GM21786 (cell line): ENCODE results near the gene CFAP58.
A peak's percentile ranks its signal among the peaks of the same experiment; 100 is the strongest.

Experiments
- ATAC-seq: cut with Tn5 transposase; IDR thresholded peaks from one replicate; pipeline ENCODE4 v1.9.1; 2021; ENCODE audit not compliant: unreplicated experiment

CFAP58 gene

GRCh38 chr10:104321725-104322415, 31.8 kb upstream of the CFAP58 start:
- no peak for ATAC-seq

DNA sequence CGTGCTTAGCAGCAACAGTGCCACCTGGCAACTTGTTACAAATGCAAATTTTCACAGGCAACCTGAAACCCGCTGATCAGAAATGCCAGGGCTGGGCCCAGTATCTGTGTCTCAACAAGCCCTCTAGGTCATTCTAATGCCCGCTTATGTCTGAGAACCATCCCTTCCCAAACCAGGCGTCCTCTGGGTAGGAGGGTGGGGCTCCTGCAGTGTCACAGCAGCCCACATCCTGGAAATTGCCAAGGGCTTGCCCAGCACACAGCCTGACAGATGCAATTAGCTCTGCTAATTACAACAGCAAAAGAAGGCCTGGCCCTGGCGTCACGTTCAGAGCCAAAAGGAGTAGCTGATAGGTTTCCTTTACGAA, 31.2 kb upstream of the CFAP58 start:
- ATAC-seq: peak; percentile 48

GRCh38 chr10:104323085-104323484, 30.5 kb upstream of the CFAP58 start:
- no peak for ATAC-seq

GRCh38 chr10:104323760-104324201, 29.9 kb upstream of the CFAP58 start:
- ATAC-seq: no peak

GRCh38 chr10:104324221-104324686, 29.4 kb upstream of the CFAP58 start:
- ATAC-seq: no peak

- no peak for ATAC-seq
These were observed 28.7 kb upstream of the CFAP58 start for GRCh38 chr10:104324931-104325330.

GRCh38 chr10:104325436-104326435, 27.9 kb upstream of the CFAP58 start:
- ATAC-seq: no peak

GRCh38 chr10:104326991-104327610, 26.5 kb upstream of the CFAP58 start:
- no peak for ATAC-seq

DNA sequence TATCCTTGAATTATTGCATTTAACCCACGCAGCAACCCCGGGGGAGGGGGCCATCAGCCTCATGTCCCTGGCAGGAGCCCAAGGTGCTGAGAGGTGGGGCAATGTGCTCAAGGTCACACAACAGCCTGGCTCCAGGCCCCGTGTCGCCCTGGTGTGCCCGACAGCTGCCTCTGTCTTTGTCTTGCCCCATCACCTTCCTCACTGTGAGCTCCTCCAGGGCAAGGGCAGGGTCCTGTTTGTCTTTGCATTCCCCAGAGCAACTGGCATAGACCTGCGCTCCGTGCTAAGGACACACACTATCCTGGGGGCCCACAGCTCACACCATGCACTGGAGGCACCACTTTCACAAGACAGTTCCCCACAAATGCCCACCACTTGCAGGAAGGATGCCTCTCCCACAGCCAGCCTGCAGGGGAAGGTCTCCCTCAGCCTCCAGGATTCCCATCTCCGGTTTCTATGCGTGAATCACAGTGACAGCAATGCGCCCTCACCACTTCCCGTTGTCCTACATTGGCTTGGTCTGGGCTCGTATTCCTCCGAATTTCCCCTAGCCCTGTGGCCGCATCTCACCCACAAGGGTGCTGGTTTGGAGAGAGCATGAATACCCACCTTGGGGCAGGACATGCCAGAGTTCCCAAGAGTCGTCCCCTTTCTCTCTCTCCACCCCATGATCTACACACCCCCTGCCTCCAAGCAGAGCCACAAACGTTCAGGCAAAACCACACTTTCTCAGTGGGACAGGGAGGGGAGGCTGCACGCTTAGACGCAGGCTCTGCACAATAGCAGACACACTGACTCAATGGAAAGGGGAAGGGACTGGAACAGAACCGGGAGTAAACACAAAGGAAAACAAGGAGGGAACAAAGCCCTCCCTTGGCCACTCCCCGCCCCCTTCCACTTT, 25.6 kb upstream of the CFAP58 start:
- ATAC-seq: no peak

- ATAC-seq: no peak
These were observed 25.1 kb upstream of the CFAP58 start for GRCh38 chr10:104328646-104328895.

DNA sequence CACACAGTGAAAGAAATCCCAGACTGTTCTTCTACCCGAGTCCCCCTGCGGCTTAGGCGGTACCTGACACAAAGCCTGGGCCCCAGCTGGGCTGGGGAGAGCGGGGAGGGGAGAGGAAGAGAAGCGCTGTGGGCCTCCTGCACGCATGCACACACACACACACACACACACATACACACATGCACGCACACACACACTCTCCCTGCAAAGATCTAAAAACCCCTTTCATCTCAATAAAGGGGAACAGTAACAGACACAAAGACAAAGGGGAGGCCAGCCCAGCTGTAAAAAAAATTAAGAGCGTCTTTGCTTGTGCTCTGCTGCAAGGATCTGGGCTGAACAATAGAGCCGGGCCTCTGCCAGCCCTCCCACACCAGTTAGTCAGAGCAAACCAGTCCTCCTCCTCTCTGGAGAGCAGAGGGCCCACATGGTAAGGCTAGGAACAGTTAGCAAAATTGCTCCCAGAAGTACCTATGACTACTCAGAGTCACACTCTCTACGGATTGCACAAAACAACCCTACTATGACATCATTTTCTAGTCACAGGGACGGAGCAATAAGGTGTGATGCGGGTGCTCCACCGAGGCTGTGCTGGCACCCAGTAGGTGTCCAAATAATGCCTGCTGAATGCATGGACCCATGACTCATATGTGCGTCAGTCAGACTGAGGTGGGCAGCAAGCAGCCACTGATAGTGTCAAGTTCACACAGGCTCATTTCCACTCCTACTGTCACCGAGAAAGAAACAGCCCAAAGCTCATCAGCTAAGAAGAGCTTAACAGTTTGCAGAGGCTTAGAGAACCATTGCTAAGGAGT, 24.5 kb upstream of the CFAP58 start:
- ATAC-seq: peak; percentile 48

- no peak for ATAC-seq
These were observed 23.9 kb upstream of the CFAP58 start for GRCh38 chr10:104329735-104330134.

DNA sequence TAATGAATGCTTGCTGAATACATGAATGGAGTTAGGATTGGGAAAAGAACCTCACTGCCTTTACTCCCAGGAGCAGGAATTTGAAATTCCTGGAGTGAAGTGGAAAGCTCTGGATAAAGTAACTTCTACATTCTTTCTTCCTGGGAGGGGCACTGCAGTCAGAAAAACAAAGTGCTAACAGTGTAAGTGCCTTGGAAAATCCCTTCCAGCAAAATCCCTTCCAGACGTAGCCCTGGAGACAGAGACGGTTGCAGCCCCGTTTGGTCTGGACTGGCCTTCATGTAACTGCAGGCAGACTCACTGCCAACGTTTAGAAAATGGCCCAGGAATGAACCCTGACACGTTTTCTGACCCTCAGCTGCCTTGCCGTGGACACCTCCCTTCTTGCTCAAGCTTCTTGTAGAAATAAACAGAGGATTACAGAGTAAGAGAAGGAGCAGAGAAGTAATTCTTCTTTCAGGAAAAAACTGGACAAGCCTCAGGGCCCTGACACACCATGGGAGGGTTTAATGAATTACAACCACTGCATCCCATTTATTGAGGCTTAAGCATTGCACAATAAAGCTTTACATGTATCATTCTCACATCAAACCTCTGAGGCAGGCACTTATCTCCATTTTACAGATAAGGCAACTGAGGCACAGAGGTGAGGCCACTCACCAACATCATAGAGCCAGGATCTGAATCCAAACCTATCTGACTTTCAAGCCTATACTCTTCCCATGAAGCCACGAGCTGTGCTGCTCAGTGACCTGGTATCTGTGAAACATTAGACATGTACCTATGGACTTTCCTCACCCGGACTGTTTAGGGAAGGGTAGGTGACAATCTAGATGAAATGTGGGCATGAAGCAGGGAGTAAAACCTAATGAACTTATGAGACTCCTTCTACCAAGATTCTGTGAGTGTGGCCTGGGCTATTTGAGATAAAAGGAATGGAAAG, 23.2 kb upstream of the CFAP58 start:
- ATAC-seq: no peak

DNA sequence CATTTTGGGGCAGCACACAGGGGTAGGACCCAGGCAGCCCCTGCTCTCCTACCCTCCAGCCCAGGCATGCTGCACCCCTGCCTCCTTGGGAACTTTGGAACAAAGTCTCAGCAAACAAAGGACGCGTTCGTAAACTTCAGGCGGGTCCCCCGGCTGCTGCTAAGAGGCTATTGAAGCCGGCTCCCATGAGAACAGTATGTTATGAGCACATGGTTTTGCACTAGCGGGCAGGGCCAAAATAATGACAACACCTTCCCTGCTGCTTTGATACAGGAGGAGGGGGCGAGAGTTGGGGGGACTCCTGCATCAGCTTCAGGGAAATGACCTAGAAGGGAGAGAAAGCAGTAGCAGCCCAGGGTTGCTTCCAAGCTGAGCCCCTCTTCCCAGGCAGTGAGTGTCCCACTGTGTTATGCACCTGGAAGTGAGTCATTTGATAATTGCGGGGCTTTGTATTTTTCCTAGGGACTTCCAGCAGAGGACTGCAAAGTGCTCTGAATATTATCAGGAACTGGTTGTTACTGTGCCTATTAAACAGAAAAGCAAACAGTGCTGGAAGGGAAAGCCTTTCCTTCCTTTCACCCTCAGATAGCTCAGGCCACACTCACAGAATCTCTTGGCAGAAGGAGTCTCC, 22.3 kb upstream of the CFAP58 start:
- no peak for ATAC-seq

DNA sequence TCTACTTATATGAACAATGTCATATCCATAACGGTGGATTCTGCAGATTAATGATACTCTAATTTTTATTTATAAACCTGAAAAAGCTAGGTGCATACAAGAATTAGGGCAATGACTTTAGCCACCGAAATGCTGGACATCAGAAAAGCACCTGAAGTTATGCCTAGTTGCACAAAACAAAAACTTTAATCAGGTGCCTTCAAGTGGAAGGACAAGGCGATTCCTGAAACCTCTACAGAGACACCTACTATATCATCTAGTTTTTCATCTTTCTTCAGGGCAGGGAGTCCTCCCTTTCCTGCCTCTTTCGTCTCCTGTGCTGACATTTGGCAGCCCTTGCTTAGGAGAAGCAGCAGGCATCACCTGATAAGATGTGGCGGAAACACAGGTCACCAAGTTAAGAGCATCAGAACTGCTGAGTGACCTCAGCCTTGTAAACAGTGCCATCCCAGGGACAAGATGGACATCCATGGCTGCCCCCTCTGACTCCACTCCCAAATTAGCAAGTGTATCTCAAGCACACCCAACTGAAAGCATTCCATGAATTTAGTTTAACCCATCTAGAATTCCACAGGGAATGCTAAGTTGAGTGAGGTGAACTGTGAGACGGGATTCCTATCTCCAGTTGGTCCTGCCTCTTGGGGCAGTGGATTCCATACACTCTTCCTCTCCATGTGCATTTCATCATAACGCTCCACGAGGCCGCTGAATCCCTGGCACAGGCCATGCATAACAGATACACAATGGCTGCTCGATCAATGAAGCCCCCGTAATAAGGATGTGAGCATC, 21.2 kb upstream of the CFAP58 start:
- no peak for ATAC-seq

GRCh38 chr10:104333032-104333727, 20.5 kb upstream of the CFAP58 start:
- no peak for ATAC-seq
